ENCODE data around the gene DMD. TPM values are rescaled to one million over a fixed set of nuclear protein-coding genes. Genes with fewer than 3 reads are reported as not detected.
"Not testable (repeated sequence)": the region's sequence is repeated elsewhere in the genome, so short reads cannot be mapped to it uniquely, and the experiment has no call there.

DMD gene
- total RNA-seq, 1 experiment from 2014 or later: 6.2 TPM

- in situ Hi-C loops (cut with HindIII; ENCODE audit: low pct_unique_long_range_greater_than_20kb, low sequenced_read_pairs): no loop called here
Observed at GRCh38 chrX:32087663-32088062, 1123.7 kb downstream of the DMD start.

GRCh38 chrX:32084757-32085156 lies 1126.6 kb downstream of the DMD start:
- DNase-seq (ENCODE audit: low read depth): no peak
- in situ Hi-C loops (cut with HindIII; ENCODE audit: low pct_unique_long_range_greater_than_20kb, low sequenced_read_pairs): no loop called here

More at GRCh38 chrX:32087663-32088062, 1123.7 kb downstream of the DMD start:
- no peak for DNase-seq (ENCODE audit: low read depth)

GRCh38 chrX:32048285-32048684 lies 1163.1 kb downstream of the DMD start:
- DNase-seq (ENCODE audit: low read depth): no peak
- in situ Hi-C loops (cut with HindIII; ENCODE audit: low pct_unique_long_range_greater_than_20kb, low sequenced_read_pairs): no loop called here

- peak; percentile 0 for DNase-seq (ENCODE audit: low read depth)
- in situ Hi-C loops (cut with HindIII; ENCODE audit: low pct_unique_long_range_greater_than_20kb, low sequenced_read_pairs): no loop called here
Observed at GRCh38 chrX:32045149-32045548, 1166.2 kb downstream of the DMD start.

GRCh38 chrX:32041181-32041580 lies 1170.2 kb downstream of the DMD start:
- in situ Hi-C loops (cut with HindIII; ENCODE audit: low pct_unique_long_range_greater_than_20kb, low sequenced_read_pairs): no loop called here
- no peak for DNase-seq (ENCODE audit: low read depth)

GRCh38 chrX:32026772-32027171 lies 1184.6 kb downstream of the DMD start:
- in situ Hi-C loops (cut with HindIII; ENCODE audit: low pct_unique_long_range_greater_than_20kb, low sequenced_read_pairs): no loop called here
- no peak for DNase-seq (ENCODE audit: low read depth)

GRCh38 chrX:32024072-32024471 lies 1187.3 kb downstream of the DMD start:
- in situ Hi-C loops (cut with HindIII; ENCODE audit: low pct_unique_long_range_greater_than_20kb, low sequenced_read_pairs): no loop called here
- DNase-seq (ENCODE audit: low read depth): no peak

- in situ Hi-C loops (cut with HindIII; ENCODE audit: low pct_unique_long_range_greater_than_20kb, low sequenced_read_pairs): no loop called here
Observed at GRCh38 chrX:32016195-32016594, 1195.2 kb downstream of the DMD start.

GRCh38 chrX:32010948-32011347 lies 1200.4 kb downstream of the DMD start:
- DNase-seq (ENCODE audit: low read depth): no peak
- in situ Hi-C loops (cut with HindIII; ENCODE audit: low pct_unique_long_range_greater_than_20kb, low sequenced_read_pairs): no loop called here

More at GRCh38 chrX:32016195-32016594, 1195.2 kb downstream of the DMD start:
- DNase-seq (ENCODE audit: low read depth): no peak

GRCh38 chrX:32010212-32010611 lies 1201.1 kb downstream of the DMD start:
- DNase-seq (ENCODE audit: low read depth): no peak
- in situ Hi-C loops (cut with HindIII; ENCODE audit: low pct_unique_long_range_greater_than_20kb, low sequenced_read_pairs): no loop called here

GRCh38 chrX:31993637-31994036 lies 1217.7 kb downstream of the DMD start:
- no peak for DNase-seq (ENCODE audit: low read depth)
- in situ Hi-C loops (cut with HindIII; ENCODE audit: low pct_unique_long_range_greater_than_20kb, low sequenced_read_pairs): no loop called here

- DNase-seq (ENCODE audit: low read depth): no peak
- in situ Hi-C loops (cut with HindIII; ENCODE audit: low pct_unique_long_range_greater_than_20kb, low sequenced_read_pairs): no loop called here
Observed at GRCh38 chrX:31988975-31989374, 1222.4 kb downstream of the DMD start.

GRCh38 chrX:31981546-31982062 lies 1229.7 kb downstream of the DMD start:
- in situ Hi-C loops (cut with HindIII; ENCODE audit: low pct_unique_long_range_greater_than_20kb, low sequenced_read_pairs): no loop called here
- no peak for DNase-seq (ENCODE audit: low read depth)

- in situ Hi-C loops (cut with HindIII; ENCODE audit: low pct_unique_long_range_greater_than_20kb, low sequenced_read_pairs): no loop called here
- peak; percentile 26 for DNase-seq (ENCODE audit: low read depth)
Observed at GRCh38 chrX:31969714-31970113, 1241.6 kb downstream of the DMD start.

- no peak for DNase-seq (ENCODE audit: low read depth)
- in situ Hi-C loops (cut with HindIII; ENCODE audit: low pct_unique_long_range_greater_than_20kb, low sequenced_read_pairs): no loop called here
Observed at GRCh38 chrX:31962256-31962655, 1249.1 kb downstream of the DMD start.

- no peak for DNase-seq (ENCODE audit: low read depth)
- in situ Hi-C loops (cut with HindIII; ENCODE audit: low pct_unique_long_range_greater_than_20kb, low sequenced_read_pairs): no loop called here
Observed at GRCh38 chrX:31934842-31935370, 1276.4 kb downstream of the DMD start.

GRCh38 chrX:31934015-31934414 lies 1277.3 kb downstream of the DMD start:
- in situ Hi-C loops (cut with HindIII; ENCODE audit: low pct_unique_long_range_greater_than_20kb, low sequenced_read_pairs): no loop called here
- no peak for DNase-seq (ENCODE audit: low read depth)

GRCh38 chrX:31932769-31933168 lies 1278.6 kb downstream of the DMD start:
- DNase-seq (ENCODE audit: low read depth): no peak
- in situ Hi-C loops (cut with HindIII; ENCODE audit: low pct_unique_long_range_greater_than_20kb, low sequenced_read_pairs): no loop called here

GRCh38 chrX:31932320-31932719 lies 1279.0 kb downstream of the DMD start:
- DNase-seq (ENCODE audit: low read depth); in situ Hi-C loops (cut with HindIII; ENCODE audit: low pct_unique_long_range_greater_than_20kb, low sequenced_read_pairs): not testable (repeated sequence)

GRCh38 chrX:31931225-31931624 lies 1280.1 kb downstream of the DMD start:
- in situ Hi-C loops (cut with HindIII; ENCODE audit: low pct_unique_long_range_greater_than_20kb, low sequenced_read_pairs): no loop called here
- DNase-seq (ENCODE audit: low read depth): peak; percentile 24

All from Caki2 (cell line).